GM18858 (cell line): Measurements from ENCODE around the gene HOXA9.

Source experiments
- ATAC-seq: cut with Tn5 transposase; IDR thresholded peaks from one replicate; pipeline ENCODE4 v1.9.1; 2021; ENCODE audit not compliant: unreplicated experiment

HOXA9 gene

GRCh38 chr7:27177795-27178320 lies 12.5 kb upstream of the HOXA9 start:
- no peak for ATAC-seq

DNA sequence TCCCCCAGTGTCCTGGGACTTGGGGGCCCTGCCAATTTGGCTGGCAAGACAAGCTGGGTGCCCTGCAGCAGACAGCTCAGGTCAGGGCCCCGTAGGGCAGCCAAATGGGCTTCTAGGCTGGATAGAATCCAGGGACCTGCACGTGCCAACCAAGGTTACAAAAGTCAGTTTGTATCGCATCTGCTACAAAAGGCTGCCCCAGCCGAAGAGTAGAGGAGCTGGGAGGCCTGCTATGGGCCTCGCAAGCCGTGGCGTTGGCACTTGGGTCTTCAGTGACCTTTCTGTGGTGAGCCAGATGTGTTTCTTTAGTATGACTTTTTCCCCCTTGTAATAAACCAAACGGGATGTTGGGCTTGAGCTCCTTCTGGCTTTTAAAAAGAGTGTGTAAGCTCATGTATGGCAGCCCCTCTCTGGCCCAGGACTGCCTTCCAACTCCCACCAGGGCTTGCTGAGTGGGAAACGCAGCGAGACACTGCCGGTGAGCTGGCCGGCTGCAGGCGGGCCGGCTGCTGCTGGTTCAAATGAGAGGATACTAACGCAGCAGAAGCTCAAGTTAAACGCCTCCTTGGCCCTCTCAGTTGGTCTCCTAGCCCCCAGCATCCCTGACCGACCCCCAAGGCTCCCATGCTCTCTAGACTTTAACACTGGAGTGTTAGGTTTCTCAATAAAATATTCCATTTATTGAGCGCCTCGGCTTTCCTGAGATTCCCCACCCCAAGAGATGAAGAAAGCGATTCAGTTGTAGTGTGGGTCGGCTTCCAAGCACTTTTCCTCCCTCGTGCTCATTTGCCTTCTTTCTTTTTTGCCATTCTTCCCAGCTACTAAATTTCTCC lies 11.8 kb upstream of the HOXA9 start:
- ATAC-seq: no peak

DNA sequence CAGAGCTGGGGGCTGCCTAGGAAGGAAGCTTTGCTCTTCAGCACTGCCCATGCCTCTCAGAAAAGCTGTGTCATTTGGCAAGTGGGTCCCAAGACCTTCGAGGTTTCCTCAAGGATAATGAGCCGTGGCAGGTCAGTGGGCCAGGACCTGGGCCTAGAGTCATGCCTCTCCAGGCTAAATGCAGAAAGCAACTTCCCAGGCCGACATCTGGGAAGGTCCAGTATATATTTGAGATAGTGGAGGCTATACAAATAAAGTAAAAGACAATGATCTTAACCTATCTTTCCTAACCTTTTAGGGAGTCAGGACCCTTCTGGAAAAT lies 11.1 kb upstream of the HOXA9 start:
- ATAC-seq: no peak

GRCh38 chr7:27175626-27176523 lies 10.5 kb upstream of the HOXA9 start:
- no peak for ATAC-seq

DNA sequence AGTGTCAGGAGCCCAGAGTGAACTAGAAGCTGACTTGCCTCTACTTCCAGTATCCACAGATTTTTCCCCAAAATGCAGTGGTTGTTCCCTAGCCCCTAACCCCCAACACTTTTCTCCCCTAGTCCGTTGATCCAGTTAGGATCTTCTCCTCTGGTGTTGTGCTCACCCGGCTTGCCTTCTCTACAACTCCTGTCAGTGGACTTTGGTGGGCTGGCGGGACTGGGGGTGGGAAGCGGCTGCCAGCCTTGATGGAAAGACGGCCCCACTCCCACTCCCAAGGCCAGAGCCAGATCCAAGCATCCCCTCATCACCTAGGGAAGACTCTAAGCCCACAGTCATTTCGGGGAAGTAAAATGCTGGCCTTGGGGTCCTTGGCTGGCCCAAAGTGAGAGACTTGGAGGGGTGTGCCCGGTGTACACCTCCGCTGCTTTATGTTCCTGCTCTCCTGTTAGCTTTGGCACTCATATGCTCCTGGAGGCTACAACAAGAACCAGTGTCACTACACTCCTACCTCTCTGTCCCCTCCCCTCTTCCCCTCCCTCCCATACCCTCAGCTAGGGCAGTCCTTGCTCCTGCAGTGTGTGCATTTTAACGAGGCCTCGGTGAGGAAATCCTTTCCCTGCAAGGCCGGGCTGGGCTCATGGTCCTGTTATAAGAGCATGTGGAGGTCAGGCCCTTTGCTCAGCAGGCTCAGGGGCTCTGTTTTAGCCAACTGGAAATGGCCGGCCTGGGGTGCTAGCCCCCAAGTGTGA lies 9.7 kb upstream of the HOXA9 start:
- no peak for ATAC-seq

GRCh38 chr7:27173956-27174873 lies 8.9 kb upstream of the HOXA9 start, which contains the start of gene HOXA10:
TSS of gene HOXA10 (minus strand) at chr7:27174320. CDS start at chr7:27174306, 14 bp downstream.
- no peak for ATAC-seq

GRCh38 chr7:27173511-27173955 lies 8.2 kb upstream of the HOXA9 start:
- ATAC-seq: no peak

DNA sequence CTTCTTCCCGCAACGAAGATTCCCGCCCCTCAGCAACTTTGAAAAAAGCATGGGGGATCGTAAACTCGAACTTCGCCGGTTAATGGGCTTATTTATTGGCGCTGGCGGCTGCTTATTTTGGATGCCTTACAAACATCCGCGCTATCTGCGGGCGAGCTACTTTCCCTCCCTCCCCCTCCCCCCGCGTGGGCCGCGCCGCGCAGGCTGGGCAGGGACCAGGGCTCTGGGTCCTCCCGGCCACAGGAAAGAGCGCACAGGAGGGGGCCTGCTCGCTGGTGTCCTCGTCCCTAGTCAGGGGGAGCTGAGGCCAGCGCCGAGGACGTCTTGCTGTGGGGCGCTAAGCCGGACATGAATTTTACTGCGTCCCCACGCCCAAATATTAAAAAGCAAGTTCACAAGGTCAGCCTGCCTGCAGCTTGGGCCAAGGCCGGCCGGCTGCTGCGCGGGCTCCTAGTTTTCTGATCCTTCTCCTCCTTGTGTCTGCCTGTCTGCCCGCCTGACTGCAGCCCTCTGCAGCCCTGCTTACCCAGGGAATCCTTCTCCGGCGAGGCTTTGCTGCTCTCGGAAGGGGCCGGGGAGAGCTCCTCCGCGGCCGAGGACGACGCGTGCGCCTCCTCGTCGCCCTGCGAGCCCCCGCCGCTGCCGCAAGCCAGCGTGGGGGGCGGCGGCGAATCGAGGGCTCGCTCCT lies 7.6 kb upstream of the HOXA9 start:
- ATAC-seq: no peak

GRCh38 chr7:27172315-27172774 lies 7.0 kb upstream of the HOXA9 start:
- no peak for ATAC-seq

DNA sequence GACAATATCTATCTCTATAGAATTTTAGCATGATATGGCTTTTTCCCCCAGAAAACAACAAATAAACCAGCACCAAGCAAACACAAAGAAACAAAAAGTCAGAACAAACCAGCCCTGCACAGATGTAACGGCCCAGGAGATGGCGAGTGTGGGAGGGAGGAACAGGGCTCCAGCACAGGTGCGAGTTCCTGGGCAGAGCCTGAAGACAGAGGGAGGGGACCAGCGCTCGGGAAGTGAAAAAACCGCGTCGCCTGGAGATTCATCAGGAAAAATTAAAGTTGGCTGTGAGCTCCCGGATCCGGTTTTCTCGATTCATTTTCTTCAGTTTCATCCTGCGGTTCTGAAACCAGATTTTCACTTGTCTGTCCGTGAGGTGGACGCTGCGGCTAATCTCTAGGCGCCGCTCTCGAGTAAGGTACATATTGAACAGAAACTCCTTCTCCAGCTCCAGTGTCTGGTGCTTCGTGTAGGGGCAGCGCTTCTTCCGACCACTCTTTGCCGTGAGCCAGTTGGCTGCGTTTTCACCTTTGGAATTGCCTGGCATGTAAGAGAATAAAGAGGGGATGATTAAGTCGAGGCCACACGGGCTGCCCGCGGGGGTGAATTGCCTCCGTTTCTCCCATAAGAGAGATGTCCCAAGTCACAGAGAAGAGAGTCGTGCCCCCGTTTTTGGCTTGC lies 6.4 kb upstream of the HOXA9 start:
- no peak for ATAC-seq

DNA sequence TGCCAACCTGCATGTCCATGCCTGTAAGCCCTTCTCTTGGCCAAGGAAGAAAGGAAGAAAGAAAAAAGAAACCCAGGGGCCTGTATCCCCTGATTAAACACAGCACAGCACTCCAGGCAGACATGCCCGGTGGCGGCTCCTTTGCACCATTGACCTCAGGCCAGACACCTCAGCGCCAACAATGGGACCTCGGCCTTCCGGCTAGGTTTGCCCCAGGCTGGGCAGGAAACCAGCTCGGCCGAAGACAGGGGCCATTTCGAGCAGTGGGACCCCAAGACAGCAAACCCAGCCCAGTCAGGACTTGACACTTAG lies 5.9 kb upstream of the HOXA9 start:
- no peak for ATAC-seq

DNA sequence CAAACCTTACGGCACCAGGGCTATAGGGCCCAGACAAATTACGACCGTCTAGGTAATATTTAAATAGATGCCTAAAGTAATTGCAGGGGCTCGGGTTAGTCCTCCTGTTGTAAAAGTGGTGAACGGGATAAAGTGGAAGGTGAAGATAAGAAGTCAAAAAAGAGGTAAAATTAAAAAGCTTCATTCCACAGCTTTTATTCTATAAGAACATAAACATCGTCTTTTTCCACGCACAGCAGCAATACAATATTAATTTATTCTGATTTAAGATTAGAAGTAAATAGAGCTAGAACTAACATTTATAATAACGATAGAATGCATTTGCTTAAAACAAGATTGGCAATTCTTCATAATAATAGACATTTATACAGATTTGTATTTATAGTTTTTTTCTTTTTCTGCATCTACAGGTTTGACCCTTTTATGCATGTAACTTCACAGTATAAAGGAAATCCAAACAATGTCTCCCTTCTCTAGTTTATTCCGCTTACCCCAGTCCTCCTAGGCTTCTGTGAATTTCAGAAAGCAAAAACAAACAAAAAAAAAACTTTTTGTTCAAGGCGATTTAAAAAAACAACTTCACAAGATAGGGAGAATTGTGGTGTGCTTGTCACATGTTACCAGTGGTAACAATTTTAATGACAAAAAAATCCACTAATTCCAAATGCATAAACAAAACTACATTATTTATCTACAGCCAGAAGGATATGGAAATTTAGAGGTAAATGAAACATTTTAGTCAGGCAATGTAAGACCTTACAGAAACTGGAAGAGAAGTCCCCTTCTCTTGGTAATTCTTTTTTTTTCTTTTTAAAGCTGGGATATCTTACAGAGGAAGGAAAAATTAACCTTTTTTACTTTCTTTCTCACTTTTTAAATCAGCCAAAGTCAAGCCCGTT lies 5.3 kb upstream of the HOXA9 start:
- ATAC-seq: no peak

DNA sequence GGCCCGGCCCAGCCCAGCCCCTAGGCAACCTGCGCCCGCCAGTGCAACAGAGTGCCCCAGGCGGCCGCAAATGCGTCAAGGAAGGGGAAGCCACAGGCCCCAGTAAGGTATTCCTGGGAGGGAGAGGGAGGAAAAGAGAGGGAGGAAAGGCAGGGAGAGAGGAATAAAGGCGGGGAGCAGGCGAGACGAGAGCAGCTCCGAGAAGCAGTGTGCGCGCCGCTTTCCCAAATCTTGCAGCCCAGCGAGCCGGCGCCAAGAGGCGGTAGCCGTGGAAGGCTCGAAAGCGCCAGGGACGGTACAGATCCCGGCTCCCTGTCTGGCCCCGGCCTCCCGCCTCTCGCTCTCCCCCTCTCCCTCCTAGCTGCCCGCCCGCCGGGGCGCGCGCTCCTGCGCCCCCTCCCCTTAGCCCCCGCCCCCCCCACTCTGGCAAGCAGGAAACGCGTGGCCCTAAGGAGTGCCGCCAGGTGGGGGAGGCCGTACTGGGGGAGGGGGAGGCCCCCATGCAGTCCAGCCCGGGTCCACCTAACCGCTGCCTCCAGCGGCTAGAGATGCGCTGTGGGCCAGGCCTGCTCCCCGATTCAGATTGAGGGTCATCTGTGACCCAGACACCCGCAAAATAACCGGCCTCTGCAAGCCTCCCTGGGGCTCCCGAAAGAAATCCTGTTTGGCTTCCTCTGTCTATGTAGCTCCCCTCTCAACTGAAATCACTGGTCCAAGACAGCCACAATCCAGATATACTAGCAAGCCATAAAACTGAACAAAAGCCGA lies 4.5 kb upstream of the HOXA9 start:
- no peak for ATAC-seq

DNA sequence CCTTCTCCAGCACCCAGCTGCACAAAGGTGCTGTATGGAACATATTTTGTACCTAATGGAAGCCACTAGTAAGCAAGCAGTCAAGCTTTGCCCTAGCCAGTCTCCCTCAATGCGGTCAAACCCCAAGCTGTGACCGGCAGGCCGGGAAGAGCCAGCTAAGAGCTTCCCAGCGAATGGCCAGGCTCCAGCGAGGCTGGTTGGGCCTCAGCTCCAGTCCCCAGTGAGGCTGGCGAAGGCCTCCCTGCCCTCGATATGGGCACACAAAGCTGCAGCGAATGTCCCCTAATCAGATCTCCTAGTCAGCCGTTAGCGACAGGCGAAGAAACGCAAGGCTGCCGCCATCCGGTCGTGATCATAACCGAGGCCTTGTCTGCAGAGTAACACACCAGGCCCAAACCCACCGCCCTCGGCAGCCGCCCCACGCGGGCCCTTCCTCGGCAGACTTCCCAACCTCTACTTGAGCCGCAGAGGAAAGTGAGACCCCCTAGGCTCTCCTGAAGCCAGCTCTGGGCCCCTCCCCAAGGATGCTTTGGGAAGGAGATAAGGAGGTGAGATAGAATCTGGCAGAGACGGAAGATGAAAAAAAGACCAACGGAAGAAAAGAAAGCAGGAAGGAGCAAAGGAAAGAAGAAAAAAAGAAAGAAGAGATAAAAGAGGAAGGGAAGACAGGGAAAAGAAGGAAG lies 3.1 kb upstream of the HOXA9 start:
- ATAC-seq: no peak

- no peak for ATAC-seq
These were observed 2.6 kb upstream of the HOXA9 start for GRCh38 chr7:27167916-27168264.
